Trophoblast cell (in vitro differentiated cells and primary cell): ENCODE results near the gene MSL2. TPM values are rescaled to one million over a fixed set of nuclear protein-coding genes. Genes with fewer than 3 reads are reported as not detected.

Experiments
- DNase-seq, 2 donors: peaks; one replicate each; pipeline ENCODE4 v3.0.0-alpha.2; 2016
- H2AFZ ChIP-seq: 2 replicates; pipeline ENCODE4 v1.6.1; 2013; ENCODE audit warnings: low read length, moderate library complexity, mild to moderate bottlenecking; ENCODE audit not compliant: insufficient read depth, poor library complexity
- H2AK5ac ChIP-seq: 2 replicates; pipeline ENCODE4 v1.6.1; 2013; ENCODE audit warnings: mild to moderate bottlenecking, low read length
- H2BK120ac ChIP-seq: 2 replicates; pipeline ENCODE4 v1.6.1; 2013; ENCODE audit warnings: low read length, mild to moderate bottlenecking, moderate library complexity; ENCODE audit not compliant: insufficient read depth, poor library complexity
- H2BK12ac ChIP-seq: 2 replicates; pipeline ENCODE4 v1.6.1; 2013; ENCODE audit warnings: mild to moderate bottlenecking, low read length, moderate library complexity
- H2BK5ac ChIP-seq: 2 replicates; pipeline ENCODE4 v1.6.1; 2013; ENCODE audit warnings: low read length, low read depth, moderate library complexity, mild to moderate bottlenecking; ENCODE audit not compliant: poor library complexity
- H3K14ac ChIP-seq: 2 replicates; pipeline ENCODE4 v1.6.1; 2013; ENCODE audit warnings: mild to moderate bottlenecking, low read length
- H3K18ac ChIP-seq: 2 replicates; pipeline ENCODE4 v1.6.1; 2013; ENCODE audit warnings: mild to moderate bottlenecking, low read length
- H3K23ac ChIP-seq: 2 replicates; pipeline ENCODE4 v1.6.1; 2013; ENCODE audit warnings: low read length
- H3K27ac ChIP-seq: 2 replicates; pipeline ENCODE4 v1.5.1; 2013; ENCODE audit warnings: low read depth, mild to moderate bottlenecking, inconsistent platforms, low read length, moderate library complexity
- H3K27me3 ChIP-seq: 2 replicates; pipeline ENCODE4 v1.6.1; 2013; ENCODE audit warnings: inconsistent platforms, mild to moderate bottlenecking, low read length, moderate library complexity; ENCODE audit not compliant: insufficient read depth
- H3K36me3 ChIP-seq, 2 experiments: 1 replicate in 1 of 2; 2 replicates in 1 of 2; pipeline ENCODE4 v1.6.1; 2013; ENCODE audit warnings: low read length in 2 of 2, mild to moderate bottlenecking in 2 of 2, moderate library complexity in 1 of 2; ENCODE audit not compliant: insufficient read depth in 2 of 2, control insufficient read depth in 1 of 2
- H3K4ac ChIP-seq: 2 replicates; pipeline ENCODE4 v1.6.1; 2013; ENCODE audit warnings: low read depth, mild to moderate bottlenecking, low read length, moderate library complexity
- H3K4me1 ChIP-seq, 2 experiments: 1 replicate in 1 of 2; 2 replicates in 1 of 2; pipeline ENCODE4 v1.6.1; 2013; ENCODE audit warnings: low read length in 2 of 2, mild to moderate bottlenecking in 2 of 2, moderate library complexity in 1 of 2; ENCODE audit not compliant: insufficient read depth in 2 of 2, control insufficient read depth in 1 of 2
- H3K4me2 ChIP-seq: 2 replicates; pipeline ENCODE4 v1.6.1; 2013; ENCODE audit warnings: inconsistent platforms, mild to moderate bottlenecking, low read length, moderate library complexity
- H3K4me3 ChIP-seq: 2 replicates; pipeline ENCODE4 v1.5.1; 2013; ENCODE audit warnings: mild to moderate bottlenecking, low read depth, low read length, inconsistent platforms
- H3K79me1 ChIP-seq: one replicate; pipeline ENCODE4 v1.6.1; 2013; ENCODE audit warnings: low read length
- H3K79me2 ChIP-seq: 2 replicates; pipeline ENCODE4 v1.6.1; 2013; ENCODE audit warnings: low read length, mild to moderate bottlenecking; ENCODE audit not compliant: control insufficient read depth, insufficient read depth, poor library complexity
- H3K9ac ChIP-seq: 2 replicates; pipeline ENCODE4 v1.6.1; 2013; ENCODE audit warnings: mild to moderate bottlenecking, low read length
- H3K9me3 ChIP-seq: 2 replicates; pipeline ENCODE4 v1.6.1; 2013; ENCODE audit warnings: low read depth, mild to moderate bottlenecking, control low read depth, inconsistent platforms, low read length; ENCODE audit not compliant: insufficient read depth
- H4K12ac ChIP-seq: 2 replicates; pipeline ENCODE4 v1.6.1; 2013; ENCODE audit warnings: low read depth, mild to moderate bottlenecking, low read length, moderate library complexity
- H4K8ac ChIP-seq: 2 replicates; pipeline ENCODE4 v1.6.1; 2013; ENCODE audit warnings: low read depth, mild to moderate bottlenecking, low read length, moderate library complexity
- H4K91ac ChIP-seq: one replicate; pipeline ENCODE4 v1.6.1; 2013; ENCODE audit warnings: low read depth, mild to moderate bottlenecking, low read length, moderate library complexity
- WGBS: extraction: QIAGEN DNeasy Blood & Tissue Kit; methylation state at CpG from one replicate; pipeline ENCODE4 v1.1.7; 2013; ENCODE audit warnings: missing lambda C conversion rate; ENCODE audit not compliant: insufficient read length, insufficient coverage; ENCODE audit errors: extremely low coverage; 5-methylcytosine and 5-hydroxymethylcytosine counted together
- polyA plus RNA-seq: library from polyadenylated mRNA; stranded (reverse); fragments of 200-250 nt; gene quantifications from 2 replicates; pipeline ENCODE4 v1.2.3, GENCODE V29; 2013

The MSL2 gene, protein sequence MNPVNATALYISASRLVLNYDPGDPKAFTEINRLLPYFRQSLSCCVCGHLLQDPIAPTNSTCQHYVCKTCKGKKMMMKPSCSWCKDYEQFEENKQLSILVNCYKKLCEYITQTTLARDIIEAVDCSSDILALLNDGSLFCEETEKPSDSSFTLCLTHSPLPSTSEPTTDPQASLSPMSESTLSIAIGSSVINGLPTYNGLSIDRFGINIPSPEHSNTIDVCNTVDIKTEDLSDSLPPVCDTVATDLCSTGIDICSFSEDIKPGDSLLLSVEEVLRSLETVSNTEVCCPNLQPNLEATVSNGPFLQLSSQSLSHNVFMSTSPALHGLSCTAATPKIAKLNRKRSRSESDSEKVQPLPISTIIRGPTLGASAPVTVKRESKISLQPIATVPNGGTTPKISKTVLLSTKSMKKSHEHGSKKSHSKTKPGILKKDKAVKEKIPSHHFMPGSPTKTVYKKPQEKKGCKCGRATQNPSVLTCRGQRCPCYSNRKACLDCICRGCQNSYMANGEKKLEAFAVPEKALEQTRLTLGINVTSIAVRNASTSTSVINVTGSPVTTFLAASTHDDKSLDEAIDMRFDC
- polyA plus RNA-seq, result 15.5 and 16.4 TPM in 2 replicates

DNA sequence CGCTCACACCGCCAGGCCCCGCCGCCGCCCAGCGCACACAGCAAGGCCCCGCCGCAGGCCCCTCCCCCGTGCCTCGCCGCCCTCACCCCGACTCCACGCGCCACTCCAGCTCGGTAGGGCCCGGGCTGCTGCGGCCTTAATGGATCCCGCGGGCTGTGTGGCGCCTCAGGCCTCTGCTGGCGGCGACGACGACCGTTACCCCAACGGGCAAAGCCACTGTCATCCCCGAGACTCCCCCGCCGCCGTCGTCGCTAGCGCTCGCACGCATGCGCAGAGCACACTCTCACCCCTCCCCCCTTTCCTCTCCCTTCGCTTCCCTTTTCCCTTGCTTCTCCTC lies at the start of gene MSL2:
MSL2 (minus strand) TSS at position 272 of the 337 bp plus-strand sequence. CDS start 1,222 bp downstream, outside the sequence.
- Histone ChIP-seq H3K36me3 (no peaks in the 10 kb centered on the region), H3K14ac (peak within 1 kb of the TSS; percentile 98), H2BK12ac (no peak within 1 kb of the TSS), H3K9me3 (no peaks in the 10 kb centered on the region), H3K79me2 (peaks cover 32% of the 10 kb centered on the region), H3K4me3 (peak within 1 kb of the TSS; percentile 96), H2AK5ac (peak within 1 kb of the TSS; percentile 80), H4K12ac (peak within 1 kb of the TSS; percentile 94), H3K23ac (no peak within 1 kb of the TSS), H3K27ac (peak within 1 kb of the TSS; percentile 99), H3K9ac (peak within 1 kb of the TSS; percentile 94), H3K18ac (peak within 1 kb of the TSS; percentile 95), H2AFZ (peak within 1 kb of the TSS; percentile 82), H2BK120ac (peak within 1 kb of the TSS; percentile 93), H4K8ac (peak within 1 kb of the TSS; percentile 98), H4K91ac (peak within 1 kb of the TSS; percentile 99), H3K4ac (peak within 1 kb of the TSS; percentile 97), H3K27me3 (no peaks in the 10 kb centered on the region), H3K4me1 (peaks cover 2 to 3% of the 10 kb centered on the region in 2 experiments), H2BK5ac (peak within 1 kb of the TSS; percentile 97), H3K79me1 (peaks cover 20% of the 10 kb centered on the region), H3K4me2 (peak within 1 kb of the TSS; percentile 68)
- no peak for DNase-seq
- no CpG with 5 or more reads among the region's 37 CpGs for WGBS

DNA sequence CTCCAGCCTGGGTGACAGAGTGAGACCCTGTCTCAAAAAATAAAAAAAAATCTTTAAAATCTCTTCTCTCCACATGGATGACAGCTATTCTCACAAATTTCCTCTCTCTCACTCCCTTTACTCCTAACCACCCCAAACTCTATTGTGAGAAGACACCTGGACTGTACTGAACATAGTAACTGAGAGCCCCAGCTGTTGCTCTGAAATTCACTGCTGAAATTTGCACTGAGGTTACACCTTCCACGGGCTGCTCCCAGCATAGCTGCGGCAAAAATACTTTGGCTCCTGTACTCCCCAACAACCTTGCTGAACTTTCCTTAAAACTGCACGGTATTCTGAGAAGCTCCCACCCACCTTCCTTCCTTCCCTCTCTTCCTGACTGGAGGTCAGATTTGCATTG lies 49.6 kb upstream of the MSL2 start:
- H3K18ac ChIP-seq, result no peak overlapping the region
- no peak overlapping the region for H2AFZ ChIP-seq
- no peak overlapping the region for H2BK12ac ChIP-seq
- H3K23ac ChIP-seq, result no peak overlapping the region
- H4K12ac ChIP-seq, result no peak overlapping the region
- no peak overlapping the region for H3K4me2 ChIP-seq
- H2BK120ac ChIP-seq, result no peak overlapping the region
- H2AK5ac ChIP-seq, result no peak overlapping the region
- no peak overlapping the region for H3K9ac ChIP-seq
- no peaks in the 10 kb centered on the region for H3K36me3 ChIP-seq
- H3K14ac ChIP-seq, result no peak overlapping the region
- no peak overlapping the region for H3K4ac ChIP-seq
- DNase-seq, result no peak
- peaks cover 7% of the 10 kb centered on the region for H3K79me1 ChIP-seq
- H4K8ac ChIP-seq, result no peak overlapping the region
- peaks cover 6% of the 10 kb centered on the region in 2 experiments for H3K4me1 ChIP-seq
- H2BK5ac ChIP-seq, result no peak overlapping the region
- no CpG with 5 or more reads among the region's 3 CpGs for WGBS
- H3K79me2 ChIP-seq, result peaks cover 2% of the 10 kb centered on the region
- H4K91ac ChIP-seq, result no peak overlapping the region
- H3K9me3 ChIP-seq, result peaks cover 2% of the 10 kb centered on the region
- no peaks in the 10 kb centered on the region for H3K27me3 ChIP-seq
- H3K27ac ChIP-seq, result no peak overlapping the region
- H3K4me3 ChIP-seq, result no peak overlapping the region

DNA sequence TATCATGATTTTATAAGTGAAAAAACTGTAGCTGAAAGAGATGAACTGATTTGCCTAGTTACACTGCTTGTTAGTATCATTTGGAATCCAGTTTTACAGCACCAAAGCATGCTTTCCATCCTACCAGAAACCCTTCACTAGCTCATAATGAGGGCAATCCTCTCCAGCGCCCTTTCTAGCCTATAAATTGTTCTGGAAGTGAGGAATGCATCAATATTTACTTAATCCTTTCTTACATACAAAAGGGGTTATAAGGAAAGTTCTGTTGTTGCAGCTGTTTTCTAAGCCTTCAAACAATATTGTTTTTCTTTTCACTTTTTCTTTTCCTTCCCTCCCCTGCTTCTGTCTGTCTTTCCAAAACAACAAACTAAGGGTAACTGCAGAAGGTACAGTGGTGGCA lies 43.0 kb upstream of the MSL2 start:
- Histone ChIP-seq H3K4ac (no peak overlapping the region), H3K4me3 (no peak overlapping the region), H3K14ac (no peak overlapping the region), H2AFZ (no peak overlapping the region), H2BK120ac (no peak overlapping the region), H2BK12ac (no peak overlapping the region), H2AK5ac (no peak overlapping the region), H3K27me3 (no peaks in the 10 kb centered on the region), H2BK5ac (no peak overlapping the region), H3K27ac (no peak overlapping the region), H4K12ac (no peak overlapping the region), H4K91ac (no peak overlapping the region), H3K23ac (no peak overlapping the region), H4K8ac (no peak overlapping the region), H3K18ac (no peak overlapping the region), H3K9me3 (no peaks in the 10 kb centered on the region), H3K79me1 (no peaks in the 10 kb centered on the region), H3K36me3 (no peaks in the 10 kb centered on the region), H3K4me2 (no peak overlapping the region), H3K9ac (no peak overlapping the region), H3K4me1 (no peaks in the 10 kb centered on the region), H3K79me2 (no peaks in the 10 kb centered on the region)
- no peak for DNase-seq
- no CpG with 5 or more reads among the region's 1 CpG for WGBS

DNA sequence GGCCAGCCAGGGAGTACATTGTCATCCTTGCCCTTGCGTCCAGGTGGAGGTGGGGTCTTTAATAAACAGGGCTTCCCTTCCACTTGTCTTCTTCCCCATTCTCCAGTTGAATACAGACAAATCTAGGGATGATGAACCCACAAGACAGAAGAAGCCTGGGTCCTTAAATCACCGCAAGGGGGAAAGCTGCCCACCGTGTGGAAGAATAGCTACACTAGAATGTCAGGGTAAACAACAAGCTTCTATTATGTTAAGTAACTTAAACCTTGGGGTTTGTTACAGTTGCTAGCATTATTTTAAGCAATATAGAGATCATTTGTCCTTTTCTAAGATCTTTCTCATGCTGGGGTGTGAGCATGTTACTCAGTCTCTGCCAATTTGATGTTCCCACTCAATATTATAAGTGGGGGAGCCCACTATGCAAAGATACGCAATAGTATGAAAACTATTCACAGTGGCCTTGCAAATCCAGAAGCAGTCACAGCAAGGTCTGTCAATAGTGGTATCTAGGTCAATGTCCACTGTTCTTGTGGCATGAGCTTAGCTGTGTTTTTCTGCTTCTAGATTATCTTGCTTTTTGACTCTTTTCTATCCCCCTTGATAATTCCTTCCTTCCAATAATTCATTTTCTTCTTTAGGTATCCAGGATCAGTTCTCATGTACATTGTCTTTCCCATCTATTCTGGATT lies 42.0 kb upstream of the MSL2 start:
- Histone ChIP-seq H2BK5ac (no peak overlapping the region), H4K91ac (no peak overlapping the region), H3K27me3 (no peaks in the 10 kb centered on the region), H3K9me3 (no peaks in the 10 kb centered on the region), H3K4ac (no peak overlapping the region), H3K36me3 (no peaks in the 10 kb centered on the region), H3K14ac (no peak overlapping the region), H2BK120ac (no peak overlapping the region), H2AK5ac (no peak overlapping the region), H3K4me1 (no peaks in the 10 kb centered on the region), H4K8ac (no peak overlapping the region), H2BK12ac (no peak overlapping the region), H3K79me1 (no peaks in the 10 kb centered on the region), H3K23ac (no peak overlapping the region), H3K9ac (no peak overlapping the region), H3K18ac (no peak overlapping the region), H4K12ac (no peak overlapping the region), H3K79me2 (no peaks in the 10 kb centered on the region), H3K4me3 (no peak overlapping the region), H3K27ac (no peak overlapping the region), H2AFZ (no peak overlapping the region), H3K4me2 (no peak overlapping the region)
- WGBS, result no CpG with 5 or more reads among the region's 4 CpGs
- no peak for DNase-seq
